ENCODE data around the gene TRPV5.

DNA sequence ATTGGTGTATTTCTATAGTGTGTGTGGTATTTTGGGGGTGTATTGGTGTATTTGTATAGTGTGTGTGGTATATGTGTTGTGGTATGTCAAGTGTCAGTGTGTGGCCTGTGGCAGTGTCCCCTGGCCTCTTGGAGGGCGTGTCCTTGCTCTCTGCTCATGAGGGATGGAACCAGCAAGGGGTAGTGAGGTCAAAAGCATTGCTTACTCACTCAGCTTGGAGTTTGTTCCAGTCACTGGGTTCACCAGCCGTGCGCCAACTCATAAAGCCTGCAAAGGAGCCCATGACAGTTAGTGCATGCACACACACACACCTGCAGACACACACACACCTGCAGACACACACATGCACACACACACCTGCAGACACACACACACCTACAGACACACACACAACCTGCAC is 43.7 kb downstream of the TRPV5 start:
- TF ChIP-seq CTCF (conservative IDR thresholded peaks at IDR 0.05; ENCODE audit: low read depth, low read length): no peak
- TF ChIP-seq, protein P1, sequence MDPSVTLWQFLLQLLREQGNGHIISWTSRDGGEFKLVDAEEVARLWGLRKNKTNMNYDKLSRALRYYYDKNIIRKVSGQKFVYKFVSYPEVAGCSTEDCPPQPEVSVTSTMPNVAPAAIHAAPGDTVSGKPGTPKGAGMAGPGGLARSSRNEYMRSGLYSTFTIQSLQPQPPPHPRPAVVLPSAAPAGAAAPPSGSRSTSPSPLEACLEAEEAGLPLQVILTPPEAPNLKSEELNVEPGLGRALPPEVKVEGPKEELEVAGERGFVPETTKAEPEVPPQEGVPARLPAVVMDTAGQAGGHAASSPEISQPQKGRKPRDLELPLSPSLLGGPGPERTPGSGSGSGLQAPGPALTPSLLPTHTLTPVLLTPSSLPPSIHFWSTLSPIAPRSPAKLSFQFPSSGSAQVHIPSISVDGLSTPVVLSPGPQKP (IDR thresholded peaks at IDR 0.05; ENCODE audit: borderline replicate concordance, low read depth, low read length): no peak
- no peak for TF ChIP-seq RAD21 (IDR thresholded peaks at IDR 0.05; ENCODE audit: low read length)
- no peak for TF ChIP-seq POLR2A (IDR thresholded peaks at IDR 0.05; ENCODE audit: low read depth, low read length)
- TF ChIP-seq BHLHE40 (IDR thresholded peaks at IDR 0.05; ENCODE audit: low read depth, low read length): no peak
- no peak for TF ChIP-seq RFX5 (IDR thresholded peaks at IDR 0.05; ENCODE audit: low read depth, low read length)
- TF ChIP-seq CEBPB (IDR thresholded peaks at IDR 0.05; ENCODE audit: low read depth, low read length): no peak
- no peak for TF ChIP-seq SMC3 (IDR thresholded peaks at IDR 0.05; ENCODE audit: low read depth, low read length)
